Breast epithelium (tissue), 3 donors: ENCODE results near the gene CALR3.

Source experiments
- POLR2A ChIP-seq: fragments of 450-650 bp; IDR thresholded peaks from one replicate; pipeline ENCODE4 v1.6.1; 2016; ENCODE audit warnings: antibody characterized with exemption, mild to moderate bottlenecking, moderate library complexity
- POLR2AphosphoS5 ChIP-seq, 3 donors: sonication (generic); formaldehyde crosslinking; IDR thresholded peaks; one replicate each; pipeline ENCODE4 v1.6.1; 2017; ENCODE audit warnings: antibody characterized with exemption in 3 of 3
- TF ChIP-seq, protein P1 (sequence below), 3 donors: fragments of 450-650 bp; IDR thresholded peaks; one replicate each; pipeline ENCODE4 v1.5.1; 2016 to 2017; ENCODE audit warnings: antibody characterized with exemption in 3 of 3, mild to moderate bottlenecking in 3 of 3, moderate library complexity in 3 of 3

DNA sequence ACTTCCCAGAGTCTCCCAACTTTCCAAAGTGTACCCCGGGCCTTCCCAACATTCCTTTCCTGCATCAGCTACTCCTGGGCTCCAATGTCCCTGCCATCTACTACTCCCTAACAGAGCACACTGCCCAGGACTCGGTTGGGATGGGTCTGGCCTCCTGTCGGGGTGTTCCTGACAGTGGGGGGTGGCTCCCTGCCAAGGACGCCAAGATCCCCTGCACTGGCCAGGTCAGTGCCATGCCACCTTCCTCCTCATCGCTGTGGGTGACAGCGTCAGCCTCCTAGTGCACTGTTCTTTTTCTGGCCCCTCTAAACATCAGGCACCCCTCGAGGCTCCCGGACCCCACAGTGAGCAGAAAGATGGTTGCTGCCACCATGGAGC lies 38.0 kb downstream of the CALR3 start:
- TF ChIP-seq, protein P1, sequence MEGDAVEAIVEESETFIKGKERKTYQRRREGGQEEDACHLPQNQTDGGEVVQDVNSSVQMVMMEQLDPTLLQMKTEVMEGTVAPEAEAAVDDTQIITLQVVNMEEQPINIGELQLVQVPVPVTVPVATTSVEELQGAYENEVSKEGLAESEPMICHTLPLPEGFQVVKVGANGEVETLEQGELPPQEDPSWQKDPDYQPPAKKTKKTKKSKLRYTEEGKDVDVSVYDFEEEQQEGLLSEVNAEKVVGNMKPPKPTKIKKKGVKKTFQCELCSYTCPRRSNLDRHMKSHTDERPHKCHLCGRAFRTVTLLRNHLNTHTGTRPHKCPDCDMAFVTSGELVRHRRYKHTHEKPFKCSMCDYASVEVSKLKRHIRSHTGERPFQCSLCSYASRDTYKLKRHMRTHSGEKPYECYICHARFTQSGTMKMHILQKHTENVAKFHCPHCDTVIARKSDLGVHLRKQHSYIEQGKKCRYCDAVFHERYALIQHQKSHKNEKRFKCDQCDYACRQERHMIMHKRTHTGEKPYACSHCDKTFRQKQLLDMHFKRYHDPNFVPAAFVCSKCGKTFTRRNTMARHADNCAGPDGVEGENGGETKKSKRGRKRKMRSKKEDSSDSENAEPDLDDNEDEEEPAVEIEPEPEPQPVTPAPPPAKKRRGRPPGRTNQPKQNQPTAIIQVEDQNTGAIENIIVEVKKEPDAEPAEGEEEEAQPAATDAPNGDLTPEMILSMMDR (IDR thresholded peaks at IDR 0.05) = no peak
- TF ChIP-seq POLR2AphosphoS5 (IDR thresholded peaks at IDR 0.05) (no peak), POLR2A (no peak)
